Omental fat pad (tissue), 4 donors: ENCODE measurements around the gene THUMPD2. TPM values are rescaled to one million over a fixed set of nuclear protein-coding genes. Genes with fewer than 3 reads are reported as not detected.

Source experiments
- ATAC-seq: fragments of 150-250 bp; one replicate; pipeline ENCODE4 v1.9.1; 2016; ENCODE audit warnings: mild to moderate bottlenecking, moderate library complexity; ENCODE audit not compliant: low FRiP score
- DNase-seq: peaks from one replicate; pipeline ENCODE4 v3.0.0-alpha.2; 2019; ENCODE audit warnings: low spot score
- total RNA-seq, 4 donors: library from RNA; depleted of rRNA; stranded (reverse); fragments of >200 nt; gene quantifications; one replicate each; pipeline ENCODE4 v1.1.0, GENCODE V29; 2016
- TF ChIP-seq, protein P1 (sequence below), 3 donors: fragments of 450-650 bp; IDR thresholded peaks; one replicate each; pipeline ENCODE4 v1.5.1; 2016 to 2017; ENCODE audit warnings: antibody characterized with exemption in 3 of 3, mild to moderate bottlenecking in 3 of 3, moderate library complexity in 2 of 3

Gene THUMPD2, protein sequence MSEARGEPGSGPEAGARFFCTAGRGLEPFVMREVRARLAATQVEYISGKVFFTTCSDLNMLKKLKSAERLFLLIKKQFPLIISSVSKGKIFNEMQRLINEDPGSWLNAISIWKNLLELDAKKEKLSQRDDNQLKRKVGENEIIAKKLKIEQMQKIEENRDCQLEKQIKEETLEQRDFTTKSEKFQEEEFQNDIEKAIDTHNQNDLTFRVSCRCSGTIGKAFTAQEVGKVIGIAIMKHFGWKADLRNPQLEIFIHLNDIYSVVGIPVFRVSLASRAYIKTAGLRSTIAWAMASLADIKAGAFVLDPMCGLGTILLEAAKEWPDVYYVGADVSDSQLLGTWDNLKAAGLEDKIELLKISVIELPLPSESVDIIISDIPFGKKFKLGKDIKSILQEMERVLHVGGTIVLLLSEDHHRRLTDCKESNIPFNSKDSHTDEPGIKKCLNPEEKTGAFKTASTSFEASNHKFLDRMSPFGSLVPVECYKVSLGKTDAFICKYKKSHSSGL
- total RNA-seq = 10 to 100 TPM in 1 of 4 donors, 1 to 10 TPM in 3; 8.1 to 15.4 (median 8.8) TPM

DNA sequence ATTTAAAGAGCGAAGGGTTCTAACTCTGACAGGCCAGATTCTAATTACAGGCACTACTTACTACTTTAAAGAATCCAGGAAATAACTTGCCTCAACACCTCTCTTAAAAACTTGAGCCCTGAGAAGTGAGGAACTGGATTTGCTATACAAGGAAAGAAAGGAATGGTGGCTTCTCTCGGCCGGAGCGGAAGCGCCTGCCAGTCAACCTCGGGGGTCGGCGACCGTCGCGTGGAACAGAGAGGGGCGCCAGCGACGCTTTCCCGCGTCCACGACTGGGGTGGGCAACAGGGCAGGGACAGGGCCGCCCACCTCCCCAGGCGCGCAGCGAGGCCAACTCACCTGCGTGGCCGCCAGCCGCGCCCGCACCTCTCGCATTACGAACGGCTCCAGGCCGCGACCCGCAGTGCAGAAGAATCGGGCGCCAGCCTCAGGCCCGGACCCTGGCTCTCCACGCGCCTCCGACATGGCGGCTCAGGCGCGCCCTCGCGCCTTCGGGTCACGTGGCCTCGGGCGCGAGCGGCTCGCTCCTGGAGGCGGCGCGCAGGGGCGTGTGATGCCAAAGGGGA is at the start of gene THUMPD2:
TSS of gene THUMPD2 (minus strand) at position 484 of the 566 bp plus-strand sequence. CDS start at position 465, 19 bp downstream.
- TF ChIP-seq, protein P1, sequence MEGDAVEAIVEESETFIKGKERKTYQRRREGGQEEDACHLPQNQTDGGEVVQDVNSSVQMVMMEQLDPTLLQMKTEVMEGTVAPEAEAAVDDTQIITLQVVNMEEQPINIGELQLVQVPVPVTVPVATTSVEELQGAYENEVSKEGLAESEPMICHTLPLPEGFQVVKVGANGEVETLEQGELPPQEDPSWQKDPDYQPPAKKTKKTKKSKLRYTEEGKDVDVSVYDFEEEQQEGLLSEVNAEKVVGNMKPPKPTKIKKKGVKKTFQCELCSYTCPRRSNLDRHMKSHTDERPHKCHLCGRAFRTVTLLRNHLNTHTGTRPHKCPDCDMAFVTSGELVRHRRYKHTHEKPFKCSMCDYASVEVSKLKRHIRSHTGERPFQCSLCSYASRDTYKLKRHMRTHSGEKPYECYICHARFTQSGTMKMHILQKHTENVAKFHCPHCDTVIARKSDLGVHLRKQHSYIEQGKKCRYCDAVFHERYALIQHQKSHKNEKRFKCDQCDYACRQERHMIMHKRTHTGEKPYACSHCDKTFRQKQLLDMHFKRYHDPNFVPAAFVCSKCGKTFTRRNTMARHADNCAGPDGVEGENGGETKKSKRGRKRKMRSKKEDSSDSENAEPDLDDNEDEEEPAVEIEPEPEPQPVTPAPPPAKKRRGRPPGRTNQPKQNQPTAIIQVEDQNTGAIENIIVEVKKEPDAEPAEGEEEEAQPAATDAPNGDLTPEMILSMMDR (IDR thresholded peaks at IDR 0.05) = no peak
- DNase-seq (no peak), ATAC-seq (peak; percentile 63)

DNA sequence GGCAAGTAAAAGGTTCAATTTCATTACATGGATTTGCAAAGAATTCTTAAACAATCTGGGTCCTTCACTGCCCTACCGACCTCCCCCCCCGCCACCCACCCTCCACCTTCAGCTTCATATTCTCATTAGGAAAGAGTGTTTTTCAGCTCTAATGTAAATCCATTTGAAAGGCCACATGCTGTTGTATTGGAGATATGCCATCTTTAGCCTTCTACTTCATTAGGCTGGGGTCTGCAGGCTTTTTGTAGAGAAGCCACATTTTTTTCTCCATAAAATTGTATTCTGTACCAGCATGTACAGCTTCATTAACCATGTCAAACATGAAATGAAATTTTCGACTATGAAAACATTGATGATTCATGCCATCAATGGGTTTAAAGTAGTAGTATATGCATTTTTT is 42.8 kb upstream of the THUMPD2 start:
- TF ChIP-seq, protein P1 (IDR thresholded peaks at IDR 0.05) = no peak
- ATAC-seq = no peak
- DNase-seq = no peak

DNA sequence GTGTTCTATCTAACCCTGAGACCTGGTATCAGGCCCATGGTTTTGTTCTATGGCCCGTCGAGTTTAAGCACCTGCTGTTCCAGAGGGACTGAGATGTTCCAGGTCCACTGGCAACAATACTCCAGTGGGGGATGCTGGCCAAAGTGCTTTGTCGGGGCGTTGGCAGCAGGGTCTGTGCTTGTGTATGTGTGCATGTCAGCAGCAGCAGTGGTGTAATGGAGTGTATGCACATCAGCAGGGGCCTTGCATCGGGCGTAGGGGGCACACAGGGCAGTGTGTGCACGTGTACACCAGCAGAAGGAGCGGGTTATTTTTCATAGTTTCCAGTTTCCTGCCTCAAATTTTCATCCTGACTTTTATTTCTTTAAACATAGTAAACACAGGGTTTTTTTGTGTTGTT is 37.8 kb upstream of the THUMPD2 start:
- TF ChIP-seq, protein P1 (IDR thresholded peaks at IDR 0.05) = no peak
- no peak for DNase-seq
- no peak for ATAC-seq

DNA sequence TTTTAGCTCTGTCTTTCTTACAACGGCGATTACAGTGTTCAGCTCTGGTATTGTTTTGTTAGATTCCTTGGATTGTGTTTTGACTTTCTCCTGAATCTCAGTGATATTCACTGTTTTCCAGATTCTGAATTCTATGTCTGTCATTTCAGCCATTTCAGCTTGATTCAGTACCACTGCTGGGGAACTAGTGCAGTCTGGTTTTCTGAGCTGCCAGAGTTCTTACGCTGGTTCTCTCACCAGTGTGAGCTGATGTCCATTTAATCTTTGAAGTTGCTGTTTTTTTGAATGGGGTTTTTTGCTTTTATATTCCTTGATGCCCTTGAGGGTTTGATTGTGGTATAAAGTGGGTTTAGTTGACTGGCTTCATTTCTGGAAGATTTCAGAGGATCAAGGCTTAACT is 37.4 kb upstream of the THUMPD2 start:
- TF ChIP-seq, protein P1 (IDR thresholded peaks at IDR 0.05) = no peak
- ATAC-seq (no peak), DNase-seq (no peak)

DNA sequence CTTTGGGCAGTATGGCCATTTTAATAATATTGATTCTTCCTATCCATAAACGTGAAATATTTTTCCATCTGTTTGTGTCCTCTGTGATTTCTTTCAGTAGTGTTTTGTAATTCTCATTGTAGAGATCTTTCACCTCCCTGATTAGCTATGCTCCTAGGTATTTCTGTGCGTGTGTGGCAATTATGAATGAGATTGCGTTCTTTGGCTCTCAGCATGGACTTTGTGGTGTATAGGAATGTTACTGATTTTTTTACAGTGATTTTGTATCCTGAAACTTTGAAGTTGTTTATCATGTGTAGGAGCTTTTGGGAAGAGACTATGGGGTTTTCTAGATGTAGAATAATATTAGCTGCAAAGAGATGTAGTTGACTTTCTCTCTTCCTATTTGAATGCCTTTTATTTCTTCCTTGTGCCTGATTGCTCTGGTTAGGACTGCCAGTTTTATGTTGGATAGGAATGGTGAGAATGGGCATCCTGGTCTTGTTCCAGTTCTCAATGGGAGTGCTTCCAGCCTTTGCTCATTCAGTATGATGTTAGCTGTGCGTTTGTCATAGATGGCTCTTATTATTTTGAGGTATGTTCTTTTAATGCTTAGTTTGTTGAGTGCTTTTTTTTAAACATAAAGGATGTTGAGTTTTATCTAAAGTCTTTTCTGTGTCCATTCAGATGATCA is 27.0 kb upstream of the THUMPD2 start:
- TF ChIP-seq, protein P1 (IDR thresholded peaks at IDR 0.05) = no peak
- ATAC-seq (no peak), DNase-seq (no peak)

DNA sequence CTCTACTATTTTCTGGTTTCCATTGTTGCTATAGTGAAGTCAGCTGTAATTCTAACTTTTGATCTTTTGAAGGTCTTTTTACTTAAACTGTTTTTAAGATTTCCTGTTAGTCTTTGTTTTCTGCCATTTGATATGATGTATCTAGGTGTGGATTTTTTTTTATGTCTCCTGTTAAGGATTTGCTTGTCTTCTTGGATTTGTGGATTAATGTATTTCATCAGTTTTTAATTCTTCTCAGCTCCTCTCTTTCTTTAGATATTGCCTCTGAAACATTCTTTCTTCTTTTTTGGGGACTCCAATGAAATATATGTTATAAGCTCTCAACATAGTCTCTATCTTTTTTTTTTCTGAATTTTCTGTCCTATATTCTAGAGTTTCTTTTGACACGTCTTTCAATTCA is 24.8 kb upstream of the THUMPD2 start:
- no peak for DNase-seq
- no peak for ATAC-seq
- TF ChIP-seq, protein P1 (IDR thresholded peaks at IDR 0.05) = no peak
